ENCODE results near the gene CP.
A peak's percentile ranks its signal among the peaks of the same experiment; 100 is the strongest.
"Not testable (repeated sequence)": the region's sequence is repeated elsewhere in the genome, so short reads cannot be mapped to it uniquely, and the experiment has no call there.

Gene CP

GRCh38 chr3:149226776-149227175 is 5.1 kb upstream of the CP start:
- no peaks in the 10 kb centered on the region for H3K4me1 ChIP-seq (ENCODE audit: control insufficient read depth in 1 of 2, insufficient read depth in 2 of 2, low read length in 2 of 2)
- H3K9me3 ChIP-seq (ENCODE audit: control insufficient read depth in 1 of 2, low read length in 2 of 2), result no peaks in the 10 kb centered on the region
- H3K36me3 ChIP-seq (ENCODE audit: control insufficient read depth in 1 of 2, insufficient read depth in 2 of 2, low read length in 2 of 2), result no peaks in the 10 kb centered on the region
- H3K4me3 ChIP-seq (ENCODE audit: low read depth in 1 of 2, low read length in 2 of 2), result no peak overlapping the region
- no peak overlapping the region for H3K27ac ChIP-seq (ENCODE audit: low read length)
- H3K27me3 ChIP-seq (ENCODE audit: low read depth, low read length), result no peaks in the 10 kb centered on the region

- no peaks in the 10 kb centered on the region for H3K36me3 ChIP-seq (ENCODE audit: control insufficient read depth in 1 of 2, insufficient read depth in 2 of 2, low read length in 2 of 2)
- H3K4me3 ChIP-seq (ENCODE audit: low read depth in 1 of 2, low read length in 2 of 2), result peak overlapping the region; percentile 55 to 62
- H3K27me3 ChIP-seq (ENCODE audit: low read depth, low read length), result no peaks in the 10 kb centered on the region
- peak overlapping the region; percentile 55 for H3K27ac ChIP-seq (ENCODE audit: low read length)
- no peaks in the 10 kb centered on the region for H3K9me3 ChIP-seq (ENCODE audit: control insufficient read depth in 1 of 2, low read length in 2 of 2)
- H3K4me1 ChIP-seq (ENCODE audit: control insufficient read depth in 1 of 2, insufficient read depth in 2 of 2, low read length in 2 of 2), result no peaks in the 10 kb centered on the region
Observed at GRCh38 chr3:149224736-149225594, 3.3 kb upstream of the CP start.

- Histone ChIP-seq H3K9me3 (ENCODE audit: control insufficient read depth in 1 of 2, low read length in 2 of 2) (no peaks in the 10 kb centered on the region), H3K36me3 (ENCODE audit: control insufficient read depth in 1 of 2, insufficient read depth in 2 of 2, low read length in 2 of 2) (no peaks in the 10 kb centered on the region), H3K27ac (ENCODE audit: low read length) (no peak overlapping the region), H3K27me3 (ENCODE audit: low read depth, low read length) (no peaks in the 10 kb centered on the region), H3K4me1 (ENCODE audit: control insufficient read depth in 1 of 2, insufficient read depth in 2 of 2, low read length in 2 of 2) (no peaks in the 10 kb centered on the region), H3K4me3 (ENCODE audit: low read depth in 1 of 2, low read length in 2 of 2) (no peak overlapping the region)
Observed at GRCh38 chr3:149223461-149223820, 1.8 kb upstream of the CP start.

DNA sequence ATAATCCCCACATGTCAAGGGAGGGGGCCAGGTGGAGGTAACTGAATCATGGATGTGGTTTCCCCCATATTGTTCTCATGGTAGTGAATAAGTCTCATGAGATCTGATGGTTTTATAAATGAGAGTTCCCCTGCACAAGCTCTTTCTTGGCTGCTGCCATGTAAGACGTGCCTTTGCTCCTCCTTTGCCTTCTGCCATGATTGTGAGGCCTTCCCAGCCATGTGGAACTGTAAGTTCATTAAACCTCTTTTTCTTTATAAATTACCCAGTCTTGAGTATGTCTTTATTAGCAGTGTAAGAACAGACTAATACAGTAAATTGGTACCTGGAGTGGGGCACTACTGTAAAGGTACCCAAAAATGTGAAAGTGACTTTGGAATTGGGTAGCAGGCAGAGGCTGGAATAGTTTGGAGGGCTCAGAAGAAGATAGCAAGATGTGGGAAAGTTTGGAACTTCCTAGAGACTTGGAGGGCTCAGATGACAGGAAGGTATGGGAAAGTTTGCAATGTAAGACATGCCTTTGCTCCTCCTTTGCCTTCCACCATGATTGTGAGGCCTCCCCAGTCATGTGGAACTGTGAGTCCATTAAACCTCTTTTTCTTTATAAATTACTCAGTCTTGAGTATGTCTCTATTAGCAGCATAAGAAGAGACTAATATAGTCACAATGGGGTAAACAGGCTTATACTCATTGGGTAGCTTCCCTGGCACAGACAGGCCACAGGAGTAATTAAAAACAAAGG is 2.1 kb downstream of the CP start:
- not testable (repeated sequence) for H3K9me3 ChIP-seq (ENCODE audit: control insufficient read depth in 1 of 2, low read length in 2 of 2); H3K4me3 ChIP-seq (ENCODE audit: low read depth in 1 of 2, low read length in 2 of 2); H3K27ac ChIP-seq (ENCODE audit: low read length); H3K4me1 ChIP-seq (ENCODE audit: control insufficient read depth in 1 of 2, insufficient read depth in 2 of 2, low read length in 2 of 2); H3K27me3 ChIP-seq (ENCODE audit: low read depth, low read length); H3K36me3 ChIP-seq (ENCODE audit: control insufficient read depth in 1 of 2, insufficient read depth in 2 of 2, low read length in 2 of 2)

DNA sequence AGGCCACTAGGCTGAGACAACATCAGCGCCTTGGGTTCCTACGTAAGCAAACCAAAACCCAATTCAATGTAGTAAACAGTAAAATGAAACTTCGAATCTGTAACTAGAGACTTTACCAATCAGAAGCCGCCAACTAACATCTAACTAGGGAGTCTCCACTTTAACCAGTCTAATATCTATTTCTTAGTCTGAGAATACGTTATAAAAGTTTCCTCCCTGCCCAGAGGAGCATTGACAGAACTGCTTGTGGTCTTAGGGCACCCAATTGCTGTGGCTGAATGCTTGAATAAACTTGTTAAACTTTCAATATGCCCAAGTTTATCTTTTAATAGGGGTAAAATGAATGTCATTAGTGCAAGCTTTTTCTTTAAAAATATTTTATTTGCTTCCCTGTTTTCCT is 4.3 kb downstream of the CP start:
- H3K4me3 ChIP-seq (ENCODE audit: low read depth in 1 of 2, low read length in 2 of 2), result no peak overlapping the region
- no peaks in the 10 kb centered on the region for H3K36me3 ChIP-seq (ENCODE audit: control insufficient read depth in 1 of 2, insufficient read depth in 2 of 2, low read length in 2 of 2)
- H3K9me3 ChIP-seq (ENCODE audit: control insufficient read depth in 1 of 2, low read length in 2 of 2), result no peaks in the 10 kb centered on the region
- peaks cover 0 to 5% of the 10 kb centered on the region in 2 donors for H3K4me1 ChIP-seq (ENCODE audit: control insufficient read depth in 1 of 2, insufficient read depth in 2 of 2, low read length in 2 of 2)
- no peak overlapping the region for H3K27ac ChIP-seq (ENCODE audit: low read length)
- no peaks in the 10 kb centered on the region for H3K27me3 ChIP-seq (ENCODE audit: low read depth, low read length)

- Histone ChIP-seq H3K36me3 (ENCODE audit: control insufficient read depth in 1 of 2, insufficient read depth in 2 of 2, low read length in 2 of 2) (no peaks in the 10 kb centered on the region), H3K27me3 (ENCODE audit: low read depth, low read length) (no peaks in the 10 kb centered on the region), H3K27ac (ENCODE audit: low read length) (peak overlapping the region; percentile 0), H3K4me3 (ENCODE audit: low read depth in 1 of 2, low read length in 2 of 2) (no peak overlapping the region), H3K9me3 (ENCODE audit: control insufficient read depth in 1 of 2, low read length in 2 of 2) (no peaks in the 10 kb centered on the region), H3K4me1 (ENCODE audit: control insufficient read depth in 1 of 2, insufficient read depth in 2 of 2, low read length in 2 of 2) (peaks cover 0 to 5% of the 10 kb centered on the region in 2 donors)
Observed at GRCh38 chr3:149216193-149216869, 5.3 kb downstream of the CP start.

DNA sequence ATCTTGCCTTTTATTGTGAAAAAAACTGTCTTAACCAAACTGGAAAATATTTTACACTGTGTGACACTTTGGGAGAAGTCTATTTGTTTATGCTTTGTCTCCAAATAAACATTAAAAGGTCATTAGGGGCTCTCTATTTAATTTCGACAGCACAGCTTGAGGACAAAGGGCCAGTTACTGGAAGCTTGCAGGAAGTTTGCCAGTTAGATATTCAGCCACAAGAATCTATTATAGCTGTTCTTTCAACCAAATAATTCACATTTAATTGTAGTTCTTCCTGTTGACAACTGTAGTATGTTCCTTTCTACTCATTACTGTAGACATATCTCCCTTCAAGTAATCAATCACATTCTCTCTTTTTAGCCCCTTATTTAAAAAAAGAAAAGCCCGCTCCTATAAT is 6.1 kb downstream of the CP start:
- peaks cover 0 to 5% of the 10 kb centered on the region in 2 donors for H3K4me1 ChIP-seq (ENCODE audit: control insufficient read depth in 1 of 2, insufficient read depth in 2 of 2, low read length in 2 of 2)
- H3K9me3 ChIP-seq (ENCODE audit: control insufficient read depth in 1 of 2, low read length in 2 of 2), result no peaks in the 10 kb centered on the region
- no peaks in the 10 kb centered on the region for H3K27me3 ChIP-seq (ENCODE audit: low read depth, low read length)
- no peak overlapping the region for H3K4me3 ChIP-seq (ENCODE audit: low read depth in 1 of 2, low read length in 2 of 2)
- no peak overlapping the region for H3K27ac ChIP-seq (ENCODE audit: low read length)
- no peaks in the 10 kb centered on the region for H3K36me3 ChIP-seq (ENCODE audit: control insufficient read depth in 1 of 2, insufficient read depth in 2 of 2, low read length in 2 of 2)

DNA sequence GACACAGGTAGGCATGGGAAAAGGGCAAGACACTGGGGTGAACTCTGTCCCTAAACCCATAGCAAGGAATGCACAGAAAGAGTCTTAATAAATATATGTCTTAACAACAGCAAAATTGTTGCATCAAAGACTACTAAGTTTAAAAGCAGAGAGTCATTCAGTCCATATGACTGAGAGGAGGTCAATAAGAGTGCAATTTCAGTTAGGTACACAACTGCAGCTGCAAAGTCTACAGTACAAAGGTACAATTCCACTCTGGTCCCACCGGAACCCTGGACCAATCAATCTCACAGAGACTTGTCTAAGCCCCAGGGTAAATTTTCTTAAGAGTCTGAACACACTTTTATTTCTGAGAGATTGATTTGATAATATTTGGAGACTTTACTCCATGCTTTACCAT is 6.9 kb downstream of the CP start:
- Histone ChIP-seq H3K9me3 (ENCODE audit: control insufficient read depth in 1 of 2, low read length in 2 of 2) (no peaks in the 10 kb centered on the region), H3K27me3 (ENCODE audit: low read depth, low read length) (no peaks in the 10 kb centered on the region), H3K4me1 (ENCODE audit: control insufficient read depth in 1 of 2, insufficient read depth in 2 of 2, low read length in 2 of 2) (peaks cover 0 to 5% of the 10 kb centered on the region in 2 donors), H3K27ac (ENCODE audit: low read length) (no peak overlapping the region), H3K4me3 (ENCODE audit: low read depth in 1 of 2, low read length in 2 of 2) (no peak overlapping the region), H3K36me3 (ENCODE audit: control insufficient read depth in 1 of 2, insufficient read depth in 2 of 2, low read length in 2 of 2) (no peaks in the 10 kb centered on the region)

DNA sequence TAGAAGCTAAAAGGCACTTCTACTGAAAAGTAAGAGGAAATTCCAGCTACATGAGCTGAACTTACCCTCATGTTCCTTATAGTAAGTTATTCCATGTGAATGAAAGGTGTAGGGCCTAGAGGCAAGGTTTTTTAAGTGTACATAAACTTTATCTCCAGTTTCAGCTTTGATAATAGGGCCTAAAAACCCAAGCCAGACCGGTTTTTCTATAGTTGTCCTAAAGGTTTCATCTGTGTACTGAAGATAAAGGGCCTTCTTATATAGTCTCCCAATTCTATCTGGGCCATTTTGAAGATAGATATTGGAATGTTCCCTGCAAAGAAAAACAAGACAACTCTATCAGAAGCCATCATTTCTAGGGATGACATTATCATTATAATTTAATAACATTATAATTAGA is 9.2 kb downstream of the CP start:
- peaks cover 0 to 5% of the 10 kb centered on the region in 2 donors for H3K4me1 ChIP-seq (ENCODE audit: control insufficient read depth in 1 of 2, insufficient read depth in 2 of 2, low read length in 2 of 2)

GRCh38 chr3:149209431-149209830 is 12.2 kb downstream of the CP start:
- Histone ChIP-seq H3K27me3 (ENCODE audit: low read depth, low read length) (no peaks in the 10 kb centered on the region), H3K4me3 (ENCODE audit: low read depth in 1 of 2, low read length in 2 of 2) (no peak overlapping the region), H3K36me3 (ENCODE audit: control insufficient read depth in 1 of 2, insufficient read depth in 2 of 2, low read length in 2 of 2) (no peaks in the 10 kb centered on the region), H3K27ac (ENCODE audit: low read length) (no peak overlapping the region), H3K4me1 (ENCODE audit: control insufficient read depth in 1 of 2, insufficient read depth in 2 of 2, low read length in 2 of 2) (no peaks in the 10 kb centered on the region), H3K9me3 (ENCODE audit: control insufficient read depth in 1 of 2, low read length in 2 of 2) (no peaks in the 10 kb centered on the region)

More for the DNA sequence above, 9.2 kb downstream of the CP start:
- Histone ChIP-seq H3K27me3 (ENCODE audit: low read depth, low read length) (no peaks in the 10 kb centered on the region), H3K36me3 (ENCODE audit: control insufficient read depth in 1 of 2, insufficient read depth in 2 of 2, low read length in 2 of 2) (no peaks in the 10 kb centered on the region), H3K4me3 (ENCODE audit: low read depth in 1 of 2, low read length in 2 of 2) (no peak overlapping the region), H3K9me3 (ENCODE audit: control insufficient read depth in 1 of 2, low read length in 2 of 2) (no peaks in the 10 kb centered on the region), H3K27ac (ENCODE audit: low read length) (no peak overlapping the region)

DNA sequence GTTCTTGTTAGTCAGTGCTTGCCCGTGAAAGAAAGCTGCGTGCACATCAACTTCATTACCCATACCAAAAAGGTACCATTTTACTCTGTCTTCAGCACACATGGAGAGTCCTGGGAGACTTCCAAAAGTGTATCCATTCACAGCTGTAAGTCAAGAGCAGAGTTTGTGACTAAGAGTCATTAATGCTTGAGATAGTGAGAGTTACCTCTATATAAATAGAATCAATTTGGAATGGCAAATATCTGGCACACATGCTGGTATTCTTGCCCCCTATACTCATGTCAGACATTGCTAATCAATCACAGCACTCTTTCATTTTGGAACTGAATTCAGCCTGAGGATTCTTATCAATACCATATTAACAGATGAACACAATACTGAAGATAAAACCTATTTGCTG is 14.2 kb downstream of the CP start:
- Histone ChIP-seq H3K4me1 (ENCODE audit: control insufficient read depth in 1 of 2, insufficient read depth in 2 of 2, low read length in 2 of 2) (no peaks in the 10 kb centered on the region), H3K27me3 (ENCODE audit: low read depth, low read length) (no peaks in the 10 kb centered on the region), H3K36me3 (ENCODE audit: control insufficient read depth in 1 of 2, insufficient read depth in 2 of 2, low read length in 2 of 2) (no peaks in the 10 kb centered on the region), H3K27ac (ENCODE audit: low read length) (no peak overlapping the region), H3K4me3 (ENCODE audit: low read depth in 1 of 2, low read length in 2 of 2) (no peak overlapping the region), H3K9me3 (ENCODE audit: control insufficient read depth in 1 of 2, low read length in 2 of 2) (no peaks in the 10 kb centered on the region)
